Activated T-helper 1 cell treated with anti-CD3 and anti-CD28 coated beads, Interleukin-2, amount 50 U/mL, for 16 hours (primary cell): Measurements from ENCODE around the gene CLEC14A.

Source experiments
- DNase-seq, 2 donors: peaks; one replicate each; pipeline ENCODE4 v3.0.0-alpha.2; 2020; ENCODE audit warnings: low read depth in 1 of 2, low spot score in 1 of 2

Gene CLEC14A

GRCh38 chr14:38248321-38249028 lies 7.4 kb downstream of the CLEC14A start:
- DNase-seq: no peak

- no peak for DNase-seq
Measured at GRCh38 chr14:38243696-38244240, 12.1 kb downstream of the CLEC14A start.

- no peak for DNase-seq
Measured at GRCh38 chr14:38238878-38239277, 17.0 kb downstream of the CLEC14A start.

- DNase-seq: no peak
Measured at GRCh38 chr14:38238332-38238731, 17.6 kb downstream of the CLEC14A start.

- no peak for DNase-seq
Measured at GRCh38 chr14:38233218-38233617, 22.7 kb downstream of the CLEC14A start.

GRCh38 chr14:38226366-38226765 lies 29.5 kb downstream of the CLEC14A start:
- no peak for DNase-seq

- DNase-seq: no peak
Measured at GRCh38 chr14:38225946-38226345, 29.9 kb downstream of the CLEC14A start.

GRCh38 chr14:38224338-38224737 lies 31.6 kb downstream of the CLEC14A start:
- no peak for DNase-seq

- DNase-seq: no peak
Measured at GRCh38 chr14:38221077-38221476, 34.8 kb downstream of the CLEC14A start.

- no peak for DNase-seq
Measured at GRCh38 chr14:38217553-38217952, 38.3 kb downstream of the CLEC14A start.

- DNase-seq: no peak
Measured at GRCh38 chr14:38213001-38213400, 42.9 kb downstream of the CLEC14A start.

GRCh38 chr14:38212111-38212510 lies 43.8 kb downstream of the CLEC14A start:
- no peak for DNase-seq

- DNase-seq: no peak
Measured at GRCh38 chr14:38211255-38211735, 44.6 kb downstream of the CLEC14A start.

- no peak for DNase-seq
Measured at GRCh38 chr14:38210587-38211216, 45.2 kb downstream of the CLEC14A start.

GRCh38 chr14:38209572-38210557 lies 46.0 kb downstream of the CLEC14A start:
- no peak for DNase-seq

- no peak for DNase-seq
Measured at GRCh38 chr14:38208618-38209562, 47.0 kb downstream of the CLEC14A start.

GRCh38 chr14:38207736-38208617 lies 47.9 kb downstream of the CLEC14A start, which contains the start of gene SSTR1:
Gene SSTR1 (plus strand): TSS chr14:38207904. CDS start chr14:38209390, 1,486 bp downstream.
- no peak for DNase-seq

- DNase-seq: no peak
Measured at GRCh38 chr14:38207377-38207735, 48.5 kb downstream of the CLEC14A start.
